Measurements from ENCODE around the gene CCDC12.

Gene CCDC12

DNA sequence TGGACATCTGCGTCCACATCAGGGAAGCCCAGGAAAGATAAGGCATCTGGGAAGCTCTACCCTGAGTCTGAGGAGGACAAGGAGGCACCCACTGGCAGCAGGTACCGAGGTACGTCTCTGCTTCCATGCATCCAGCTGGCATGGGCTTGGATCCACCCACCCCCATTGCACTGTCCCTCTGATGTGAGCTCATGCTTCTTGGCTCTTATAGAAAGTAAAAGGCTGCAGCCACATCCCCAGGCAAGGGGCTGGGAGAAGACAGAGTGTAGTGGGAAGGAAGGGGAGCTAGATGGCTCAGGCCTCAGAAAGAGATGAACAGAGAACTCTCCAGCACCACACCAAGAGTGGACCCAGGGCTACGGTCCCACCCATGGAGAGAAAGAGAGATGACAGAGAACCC lies 80.8 kb downstream of the CCDC12 start:
- in situ Hi-C loops (cut with MboI; ENCODE audit: low sequenced_read_pairs): no loop called here

DNA sequence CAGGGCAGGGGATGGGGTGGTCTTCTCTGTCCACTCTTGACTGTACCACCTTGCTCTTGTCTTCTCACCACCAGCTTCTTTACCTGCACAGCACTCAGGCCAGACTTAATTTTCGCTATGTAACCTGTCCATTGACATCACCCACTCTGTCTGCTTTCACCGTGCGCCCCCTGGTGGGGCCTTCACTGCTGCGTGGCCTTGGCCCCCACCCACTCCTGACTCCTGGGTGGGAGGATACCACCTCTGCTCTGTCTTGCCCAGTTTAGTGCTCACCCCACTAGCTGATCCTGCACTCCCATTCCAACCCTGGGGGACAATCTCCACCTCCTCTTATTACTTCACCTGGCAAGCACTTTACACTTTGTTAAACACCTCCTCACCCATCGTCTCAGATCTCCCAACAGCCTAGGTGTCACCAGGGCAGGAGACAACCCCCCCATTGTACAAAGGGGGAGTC lies 81.3 kb downstream of the CCDC12 start:
- in situ Hi-C loops (cut with MboI; ENCODE audit: low sequenced_read_pairs): no loop called here

DNA sequence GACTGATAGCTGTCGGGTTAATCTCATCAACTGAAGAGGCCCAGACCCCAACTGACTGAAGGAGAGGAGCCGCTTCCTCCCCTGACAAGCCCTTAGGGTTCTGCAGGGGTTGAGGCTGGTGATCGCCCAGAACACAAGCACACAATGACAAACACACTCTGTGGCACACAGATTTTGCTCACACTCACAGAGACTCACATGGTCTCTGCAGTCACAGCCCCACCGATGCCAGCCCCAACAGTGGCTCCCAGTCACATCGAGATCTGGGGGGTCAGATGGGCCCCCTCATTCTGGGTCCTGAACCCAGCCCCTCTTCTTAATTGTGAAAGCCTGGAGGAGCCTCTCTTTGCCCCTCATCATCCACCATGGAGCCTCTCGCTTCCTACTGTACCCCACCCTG lies 82.3 kb downstream of the CCDC12 start:
- in situ Hi-C loops (cut with MboI; ENCODE audit: low sequenced_read_pairs): no loop called here

DNA sequence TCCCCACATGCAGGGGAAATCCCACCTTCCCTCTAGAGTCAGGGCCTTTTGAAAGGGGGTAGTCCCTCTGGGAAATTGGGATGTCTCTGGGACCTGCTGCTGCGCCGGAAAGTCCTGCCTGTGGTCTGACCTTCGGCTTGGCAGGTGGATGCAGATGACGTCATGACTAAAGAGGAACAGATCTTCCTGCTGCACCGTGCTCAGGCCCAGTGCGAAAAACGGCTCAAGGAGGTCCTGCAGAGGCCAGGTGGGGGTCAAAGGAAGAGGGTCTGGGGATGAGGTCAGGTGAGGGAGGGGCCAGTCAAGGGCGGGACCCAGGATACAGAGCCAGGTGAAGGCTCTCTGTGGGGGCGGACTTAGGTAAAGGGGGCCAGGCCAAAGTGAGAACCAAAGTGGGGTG lies 82.8 kb downstream of the CCDC12 start:
- in situ Hi-C loops (cut with MboI; ENCODE audit: low sequenced_read_pairs): no loop called here

DNA sequence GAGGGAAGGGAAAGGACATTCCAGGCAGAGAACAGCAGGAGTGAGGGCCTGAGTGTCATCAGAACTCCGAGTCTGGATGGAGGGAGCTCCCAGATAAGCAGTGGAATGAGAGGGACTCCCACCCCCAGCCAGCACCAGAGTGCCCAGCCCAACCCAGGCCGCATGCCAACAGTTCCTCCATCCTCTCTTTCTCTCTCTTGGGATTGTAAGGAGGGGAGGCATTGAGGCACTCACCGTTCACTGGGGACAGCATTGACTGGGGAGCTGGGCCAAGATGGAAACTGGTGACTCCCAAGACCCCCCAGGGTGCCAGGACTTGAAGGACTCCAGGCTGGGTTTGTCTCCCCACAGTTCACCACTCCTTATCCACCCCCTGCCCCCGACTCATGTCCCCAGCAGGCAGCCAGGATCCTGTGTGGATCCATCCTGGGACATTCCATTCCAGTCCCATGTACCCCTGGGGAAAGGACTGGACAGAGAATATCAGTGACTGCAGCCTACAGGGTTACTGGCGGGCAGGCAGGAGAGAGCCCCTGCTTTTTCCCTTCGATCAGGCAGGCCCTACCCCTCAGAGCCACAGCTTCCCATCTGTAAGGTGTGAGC lies 83.3 kb downstream of the CCDC12 start:
- in situ Hi-C loops (cut with MboI; ENCODE audit: low sequenced_read_pairs): no loop called here

DNA sequence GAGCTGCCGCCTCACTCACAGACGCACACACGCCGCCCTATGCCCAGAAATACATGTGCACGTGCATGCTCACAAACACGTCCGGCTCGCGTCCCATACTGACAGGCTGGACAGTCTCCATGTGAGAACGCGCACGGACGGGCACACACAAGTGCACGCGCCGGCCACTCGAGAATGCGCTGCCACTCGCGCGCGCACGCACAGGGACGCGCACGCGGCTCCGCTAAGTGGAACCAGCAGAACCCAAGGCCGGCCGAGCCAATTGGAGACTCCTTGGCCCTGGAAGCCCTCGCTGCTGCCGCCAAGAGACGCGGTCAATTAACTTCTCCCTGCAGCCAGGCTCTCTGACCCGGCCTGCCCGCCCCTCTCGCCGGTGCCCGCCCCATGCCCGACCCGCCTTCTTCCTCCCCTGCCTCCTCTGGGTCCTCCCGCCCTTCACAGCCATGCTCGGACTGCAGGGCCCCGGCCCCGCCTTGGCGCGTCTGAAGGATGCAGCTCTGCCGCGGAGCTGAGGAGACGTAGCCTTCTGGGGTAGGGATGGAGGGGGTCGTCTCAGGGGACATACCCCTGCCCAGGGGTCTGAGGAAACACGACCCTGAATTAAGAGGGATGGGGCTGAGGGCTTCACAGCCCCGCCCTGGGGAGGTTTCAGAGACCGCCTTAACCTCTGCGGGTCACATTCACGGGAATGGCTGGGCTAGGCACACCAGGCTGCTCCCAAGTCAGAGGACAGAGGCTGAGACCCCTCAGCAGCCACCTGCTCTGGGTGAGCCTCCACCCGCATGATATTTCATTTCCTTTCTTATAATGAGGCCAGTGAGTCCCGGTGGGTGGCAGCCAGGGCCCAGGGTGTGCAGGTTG lies 84.0 kb downstream of the CCDC12 start:
- in situ Hi-C loops (cut with MboI; ENCODE audit: low sequenced_read_pairs): no loop called here

DNA sequence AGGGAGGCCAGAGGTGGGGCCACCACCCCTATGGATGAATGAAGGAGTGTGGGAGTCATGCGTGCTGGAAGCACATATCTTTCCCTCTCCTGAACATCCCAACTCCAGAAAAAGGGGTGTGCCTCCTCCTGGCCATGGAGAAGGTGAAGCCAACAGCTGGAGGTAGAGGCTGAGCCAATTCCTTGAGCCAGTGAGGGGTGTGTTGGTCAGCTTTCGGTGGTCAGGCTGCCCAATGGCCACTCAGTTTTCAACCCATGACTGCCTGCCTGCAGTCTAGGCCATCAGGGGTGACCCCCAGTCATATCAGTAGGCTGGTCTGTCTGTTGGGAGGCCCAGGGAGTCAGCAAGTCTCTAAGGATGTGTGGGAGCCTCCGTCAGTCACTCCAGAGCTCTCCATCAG lies 85.4 kb downstream of the CCDC12 start:
- in situ Hi-C loops (cut with MboI; ENCODE audit: low sequenced_read_pairs): no loop called here

DNA sequence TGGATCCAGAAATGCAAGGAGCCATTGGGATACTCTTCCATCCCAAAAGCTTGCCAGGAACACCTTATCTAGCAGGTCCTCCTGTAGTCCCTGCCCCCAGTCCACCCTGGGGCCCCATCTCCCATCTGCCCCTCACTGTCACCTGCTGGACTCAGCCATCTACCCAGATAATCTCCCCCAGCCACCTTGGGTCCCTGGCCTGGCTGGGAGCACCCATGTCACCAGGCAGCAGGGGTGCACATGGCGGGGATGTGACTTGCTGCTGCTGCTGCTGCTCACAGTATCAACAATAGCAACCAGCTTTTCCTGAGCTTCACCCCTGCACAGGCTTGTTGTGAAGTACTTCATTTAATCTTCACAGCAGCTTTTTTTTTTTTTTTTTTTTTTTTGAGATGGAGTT lies 86.4 kb downstream of the CCDC12 start:
- in situ Hi-C loops (cut with MboI; ENCODE audit: low sequenced_read_pairs): no loop called here

DNA sequence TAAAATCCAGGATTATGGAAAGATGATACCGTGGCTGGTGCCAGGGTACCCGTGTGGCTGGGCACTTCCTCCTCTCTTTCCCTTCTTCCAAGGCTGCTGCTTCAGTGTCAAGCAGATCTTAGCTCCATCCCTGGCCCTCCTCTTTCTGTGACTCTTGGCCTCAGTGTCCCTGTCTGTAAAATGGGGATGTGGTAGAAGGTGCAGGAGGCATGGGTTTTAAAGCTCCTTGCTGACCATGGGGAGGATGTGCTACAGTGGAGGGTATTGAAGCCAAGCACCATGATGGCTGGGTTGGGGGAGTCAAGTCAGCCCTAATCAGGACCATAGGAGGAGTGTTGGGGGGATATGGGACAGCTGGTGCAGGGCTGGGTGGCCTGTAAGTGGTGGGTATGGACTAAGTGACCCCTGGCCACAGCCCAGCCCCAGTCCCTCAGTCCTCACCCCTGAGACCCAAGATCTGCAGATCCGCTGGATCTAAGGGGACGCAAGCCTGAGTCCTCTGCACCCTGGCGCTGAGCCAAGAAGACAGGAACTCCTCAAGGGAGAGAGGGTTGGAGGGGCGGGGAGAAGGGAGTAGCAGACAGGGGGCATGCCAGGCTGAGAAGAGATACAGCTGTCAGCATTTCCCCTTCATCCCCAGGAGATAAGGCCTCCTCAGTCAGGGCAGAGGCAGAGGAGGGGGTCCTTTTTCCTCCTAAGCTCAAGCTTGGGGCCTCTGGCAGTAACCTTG lies 87.0 kb downstream of the CCDC12 start:
- in situ Hi-C loops (cut with MboI; ENCODE audit: low sequenced_read_pairs): no loop called here

DNA sequence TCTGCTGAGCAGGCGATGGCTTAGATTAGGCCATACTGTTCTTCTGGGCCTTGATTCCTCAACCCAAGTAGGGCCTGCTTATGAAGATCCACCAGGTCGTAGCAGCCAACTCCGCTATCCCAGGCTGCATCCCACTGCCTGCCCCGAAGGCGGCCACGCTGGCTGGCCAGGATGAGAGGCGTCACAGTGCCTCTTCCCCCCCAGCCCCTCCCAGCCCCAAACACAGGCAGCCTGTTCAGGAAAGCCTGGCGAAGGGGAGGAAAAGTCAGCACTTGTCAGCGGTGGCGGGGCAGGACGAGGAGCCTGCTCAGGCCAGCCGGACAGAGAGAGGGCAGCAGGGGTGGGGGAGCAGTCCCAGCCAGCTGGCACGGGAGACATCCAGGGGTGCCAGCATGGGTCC lies 87.8 kb downstream of the CCDC12 start:
- in situ Hi-C loops (cut with MboI; ENCODE audit: low sequenced_read_pairs): no loop called here

DNA sequence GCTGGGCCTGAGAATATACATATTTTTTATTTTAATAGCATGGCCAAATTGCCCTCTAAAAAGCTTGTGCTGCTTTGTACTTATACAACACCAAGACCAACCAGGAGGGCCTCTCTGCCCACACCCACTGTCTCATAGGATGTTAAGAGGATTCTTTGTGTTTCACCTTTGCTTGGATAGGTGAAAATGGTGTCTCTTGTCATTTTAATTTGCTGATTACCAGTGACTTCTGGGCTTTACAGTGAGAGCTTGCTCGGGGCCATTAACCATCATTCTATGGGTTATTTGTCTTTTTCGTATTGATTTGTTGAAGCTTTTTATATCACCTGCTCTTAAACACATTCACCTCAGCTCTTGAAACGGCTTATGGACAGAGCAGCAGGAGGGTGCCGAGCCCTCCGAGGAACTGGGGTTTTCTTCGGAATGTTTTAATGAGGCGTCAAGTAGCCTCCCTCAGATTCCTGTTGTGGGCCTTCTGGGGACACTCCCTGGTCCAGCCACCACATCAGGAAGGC lies 88.5 kb downstream of the CCDC12 start:
- in situ Hi-C loops (cut with MboI; ENCODE audit: low sequenced_read_pairs): no loop called here

DNA sequence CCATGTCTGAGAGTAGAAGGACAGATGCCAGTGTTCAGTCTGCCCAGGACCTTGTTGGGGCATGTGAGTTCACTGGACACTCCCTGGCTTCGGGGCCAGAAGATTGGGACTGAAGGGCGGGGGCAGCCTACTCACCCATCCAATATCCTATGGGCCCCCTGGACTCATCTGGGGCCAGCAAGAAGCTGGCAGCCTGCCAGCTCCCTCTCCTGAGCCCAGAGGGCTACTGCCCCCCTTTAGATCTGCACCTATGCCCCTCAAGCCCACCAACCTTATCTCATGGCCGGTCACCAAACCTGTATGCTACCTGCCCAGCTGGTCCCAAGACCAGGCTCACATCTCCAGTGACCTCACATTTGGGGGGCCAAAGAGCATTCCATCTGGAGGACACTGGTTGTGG lies 90.9 kb downstream of the CCDC12 start:
- in situ Hi-C loops (cut with MboI; ENCODE audit: low sequenced_read_pairs): no loop called here

DNA sequence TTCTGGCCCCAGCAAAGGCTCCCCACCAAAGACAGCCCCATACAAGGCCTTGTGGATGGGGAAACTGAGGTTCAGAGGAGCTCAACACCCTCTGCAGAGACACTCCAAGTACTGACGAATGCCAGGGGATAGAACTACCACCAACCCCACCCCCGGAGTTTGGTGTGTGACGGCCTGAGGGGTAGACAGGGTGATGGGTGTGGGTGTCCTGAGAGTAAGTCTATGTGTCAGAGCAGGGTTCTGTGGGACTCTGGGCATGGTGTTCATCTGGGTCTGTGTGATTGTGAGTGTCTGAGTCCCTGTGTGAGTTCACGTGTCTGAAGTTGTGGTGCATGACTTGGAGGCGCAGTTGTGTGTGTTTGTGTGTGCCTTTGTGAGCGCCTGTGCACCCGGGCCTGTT lies 91.6 kb downstream of the CCDC12 start:
- in situ Hi-C loops (cut with MboI; ENCODE audit: low sequenced_read_pairs): no loop called here

DNA sequence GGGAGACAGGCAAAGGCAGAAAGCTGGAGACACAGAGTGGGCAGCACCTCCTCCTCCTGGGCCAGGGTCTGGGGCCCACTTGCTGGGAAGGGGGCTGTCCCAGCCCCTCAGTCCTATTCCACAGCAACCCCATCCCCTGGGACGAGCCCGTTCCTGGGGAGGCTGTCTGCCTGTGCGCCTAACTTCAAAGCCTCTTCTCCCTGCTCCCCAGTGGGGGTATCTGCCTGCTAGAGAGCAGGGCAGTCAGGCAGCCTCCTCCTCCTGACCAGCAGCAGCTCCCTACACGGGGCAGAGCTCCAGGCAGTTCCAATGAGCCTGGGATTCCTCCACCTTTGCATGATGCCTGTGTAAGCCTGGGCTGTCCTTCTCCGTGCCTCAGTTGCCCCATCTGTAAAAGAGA lies 92.1 kb downstream of the CCDC12 start:
- in situ Hi-C loops (cut with MboI; ENCODE audit: low sequenced_read_pairs): no loop called here

DNA sequence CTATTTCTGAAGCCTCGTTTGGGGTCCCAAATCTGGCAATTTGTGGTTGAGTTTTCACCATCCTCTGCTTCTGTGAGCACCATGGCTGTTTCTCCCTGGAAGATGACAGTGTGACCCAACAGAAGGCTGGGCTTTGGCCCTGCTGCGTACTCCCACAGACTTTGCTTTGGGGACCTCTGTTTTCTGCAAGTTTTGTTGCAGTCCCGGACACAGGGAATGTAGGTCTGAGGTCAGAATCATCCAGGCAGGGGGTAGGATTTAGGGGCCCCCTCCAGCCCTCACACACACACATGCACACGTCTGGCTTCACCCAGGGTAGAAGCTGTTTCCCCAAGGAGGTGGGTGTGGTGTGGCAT lies 92.7 kb downstream of the CCDC12 start:
- in situ Hi-C loops (cut with MboI; ENCODE audit: low sequenced_read_pairs): no loop called here

DNA sequence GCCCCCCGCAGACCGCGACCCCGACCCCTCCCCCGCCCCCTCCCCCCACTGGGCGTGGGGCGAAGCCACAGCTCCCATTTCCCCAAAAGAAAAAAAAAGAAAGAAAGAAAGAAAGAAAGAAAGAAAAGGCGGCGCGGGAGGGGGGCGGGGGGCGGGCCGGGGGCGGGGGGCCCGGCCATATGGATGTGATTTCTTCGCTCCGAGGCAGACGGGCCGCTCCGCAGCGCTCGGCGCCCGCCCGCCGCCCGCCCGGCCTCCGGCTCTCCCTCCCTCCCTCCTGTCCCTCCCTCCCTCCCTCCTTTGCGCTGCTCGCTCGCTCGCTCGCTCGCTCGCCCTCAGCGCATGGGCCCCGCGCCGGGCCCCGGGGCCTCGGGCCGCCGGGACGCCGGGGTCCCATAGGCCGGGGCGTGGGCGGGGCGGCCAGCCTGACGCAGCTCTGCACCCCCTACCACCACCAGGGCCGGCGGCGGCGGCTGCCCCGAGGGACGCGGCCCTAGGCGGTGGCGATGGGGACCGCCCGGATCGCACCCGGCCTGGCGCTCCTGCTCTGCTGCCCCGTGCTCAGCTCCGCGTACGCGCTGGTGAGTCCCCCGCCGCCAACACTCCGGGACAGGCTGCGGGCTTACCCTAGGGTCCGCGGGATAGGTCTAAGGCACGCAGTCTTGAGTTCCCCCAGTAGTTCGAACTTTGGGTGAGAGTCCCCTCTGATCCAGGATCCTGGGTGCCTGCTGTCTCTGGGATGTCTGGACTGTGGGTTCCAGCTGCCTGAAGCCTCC lies 93.3 kb downstream of the CCDC12 start:
- in situ Hi-C loops (cut with MboI; ENCODE audit: low sequenced_read_pairs): no loop called here

DNA sequence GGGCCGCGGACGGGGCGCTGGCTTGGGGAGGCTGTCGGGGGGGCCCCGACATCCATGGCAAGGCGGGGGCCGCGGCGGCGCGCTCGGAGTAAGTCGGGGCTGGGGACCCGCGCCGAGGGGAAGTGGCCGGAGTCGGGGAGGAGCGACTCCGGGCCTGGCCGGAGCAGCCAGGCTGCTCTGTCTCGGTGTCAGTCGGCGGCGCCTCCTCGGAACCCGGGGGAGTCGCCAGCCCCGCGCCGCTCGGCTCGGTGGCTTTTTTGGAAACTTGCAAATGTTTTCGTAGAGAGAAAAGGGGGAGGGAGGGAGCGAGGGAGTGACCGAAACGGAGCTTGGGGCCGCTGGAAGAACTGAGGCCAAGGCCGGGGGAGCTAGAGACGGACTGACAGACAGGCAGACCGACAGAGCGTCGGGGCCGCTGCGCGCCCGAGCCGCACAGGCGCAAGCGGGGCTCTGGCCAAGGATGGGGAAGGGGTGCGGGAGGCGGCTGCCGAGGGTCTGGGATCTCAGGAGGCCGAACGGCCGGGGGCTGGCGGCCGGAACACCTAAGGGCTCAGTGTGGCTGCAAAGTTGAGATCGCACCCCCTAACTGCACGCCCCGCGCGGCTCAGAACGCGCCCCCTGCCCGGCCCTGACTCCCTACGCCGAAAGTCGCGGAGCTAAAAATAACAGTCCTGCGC lies 94.0 kb downstream of the CCDC12 start:
- in situ Hi-C loops (cut with MboI; ENCODE audit: low sequenced_read_pairs): no loop called here

DNA sequence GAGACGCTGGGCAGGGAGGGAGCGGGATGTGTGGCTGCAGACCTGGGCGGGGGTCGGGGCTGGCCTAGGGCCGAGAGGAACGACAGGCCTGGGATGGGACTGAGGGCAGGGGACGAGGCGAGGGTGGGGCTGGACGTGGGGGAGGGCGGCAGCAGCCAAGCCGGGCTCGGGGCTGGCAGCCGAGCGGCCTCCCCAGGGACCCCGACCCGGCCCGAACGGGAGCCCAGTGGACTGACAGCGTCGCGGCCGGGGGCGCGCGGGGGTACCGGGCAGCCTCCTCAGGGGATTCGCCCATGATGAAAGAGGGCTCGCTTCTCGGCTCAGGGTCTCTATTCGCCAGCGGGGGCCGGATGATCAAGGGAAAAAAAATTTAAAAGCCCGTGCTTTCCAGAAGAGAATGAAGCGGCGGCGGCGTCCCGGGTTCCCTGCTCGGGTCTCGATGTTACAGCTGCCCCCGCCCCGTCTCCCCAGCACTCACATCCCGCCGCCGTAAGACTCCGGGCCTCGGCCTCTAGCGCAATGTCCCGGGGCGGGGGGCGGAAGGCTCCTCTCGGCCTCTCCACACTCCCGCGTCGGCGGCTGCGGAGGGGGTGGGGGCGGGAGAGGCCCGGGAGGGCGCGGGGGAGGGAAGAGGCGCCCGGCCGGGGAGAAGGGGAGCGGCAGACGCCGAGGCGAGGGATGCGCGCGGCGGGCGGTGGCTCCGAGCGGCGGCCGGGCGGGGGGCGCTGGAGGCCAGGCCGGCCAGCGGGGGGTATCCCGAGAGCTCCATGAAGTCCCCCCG lies 94.8 kb downstream of the CCDC12 start:
- in situ Hi-C loops (cut with MboI; ENCODE audit: low sequenced_read_pairs): no loop called here

DNA sequence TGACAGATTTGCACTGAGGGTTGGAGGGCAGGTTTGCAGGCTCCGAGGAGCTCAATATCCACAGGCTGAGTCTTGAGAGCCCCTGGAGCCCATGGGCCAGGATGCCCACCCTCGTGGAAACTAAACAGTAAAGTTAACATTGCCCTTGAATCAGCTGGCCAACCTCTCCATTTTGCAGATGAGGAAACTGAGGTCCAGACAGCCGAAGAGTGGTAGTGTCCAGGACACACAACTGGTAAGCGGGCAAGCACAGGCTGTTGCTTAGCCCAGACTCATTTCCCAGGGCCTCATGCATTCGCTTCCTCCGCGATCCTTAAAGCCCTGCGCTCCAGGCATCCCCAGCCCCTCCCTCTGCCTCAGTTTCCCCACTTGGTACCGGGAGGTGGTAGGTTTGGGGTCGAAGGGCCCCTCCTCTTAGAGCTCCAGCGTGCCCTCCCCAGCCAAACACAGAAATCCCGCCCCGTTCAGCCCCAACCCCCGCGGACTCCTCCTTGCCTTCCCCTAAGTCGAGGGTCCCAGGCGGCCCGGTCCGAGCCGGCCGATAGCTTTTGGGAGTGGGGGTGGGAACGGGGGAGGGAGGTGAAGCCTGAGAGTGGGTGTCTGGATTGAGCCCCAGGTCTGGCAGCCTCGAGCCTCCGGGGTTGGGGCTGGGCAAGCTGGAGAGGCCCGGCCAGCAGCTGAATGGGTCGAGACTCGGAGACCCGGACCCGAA lies 95.5 kb downstream of the CCDC12 start:
- in situ Hi-C loops (cut with MboI; ENCODE audit: low sequenced_read_pairs): no loop called here

Data from HL-60/S4 treated with retinoic acid at 250 ng/mL for 4 days and 3 days (cell line).